Coronary artery (tissue), 2 donors: Measurements from ENCODE around the gene HHAT.
A peak's percentile ranks its signal among the peaks of the same experiment; 100 is the strongest.

Experiments
- DNase-seq: peaks from one replicate; pipeline ENCODE4 v3.0.0-alpha.2; 2017; ENCODE audit warnings: low spot score
- H3K27ac ChIP-seq, 2 donors: fragments of 200-600 bp; sonication (generic); one replicate each; pipeline ENCODE4 v1.5.1; 2016 to 2019
- H3K4me3 ChIP-seq: fragments of 200-600 bp; sonication (generic); 2 replicates; pipeline ENCODE4 v1.5.1; 2016; ENCODE audit warnings: mild to moderate bottlenecking, moderate library complexity
- CTCF ChIP-seq: fragments of 200-600 bp; sonication (generic); IDR thresholded peaks from one replicate; pipeline ENCODE4 v1.5.1; 2019; ENCODE audit warnings: antibody characterized with exemption

The HHAT gene

GRCh38 chr1:210445931-210446330 lies 117.2 kb downstream of the HHAT start:
- DNase-seq = no peak
- H3K27ac ChIP-seq = no peak overlapping the region
- TF ChIP-seq CTCF = no peak
- H3K4me3 ChIP-seq = no peak overlapping the region

GRCh38 chr1:210446479-210446878 lies 117.8 kb downstream of the HHAT start:
- DNase-seq = no peak
- no peak overlapping the region for H3K4me3 ChIP-seq
- H3K27ac ChIP-seq = no peak overlapping the region
- TF ChIP-seq CTCF = no peak

GRCh38 chr1:210447456-210448057 lies 118.9 kb downstream of the HHAT start:
- no peak overlapping the region for H3K27ac ChIP-seq
- H3K4me3 ChIP-seq = no peak overlapping the region
- no peak for DNase-seq
- TF ChIP-seq CTCF = no peak

GRCh38 chr1:210448297-210448892 lies 119.7 kb downstream of the HHAT start:
- peak; percentile 18 for TF ChIP-seq CTCF
- Histone ChIP-seq H3K27ac (no peak overlapping the region), H3K4me3 (no peak overlapping the region)
- no peak for DNase-seq

- DNase-seq = no peak
- H3K27ac ChIP-seq = no peak overlapping the region
- no peak overlapping the region for H3K4me3 ChIP-seq
- TF ChIP-seq CTCF = no peak
Observed at GRCh38 chr1:210455840-210456603, 127.3 kb downstream of the HHAT start.

GRCh38 chr1:210456731-210457255 lies 128.1 kb downstream of the HHAT start:
- Histone ChIP-seq H3K4me3 (no peak overlapping the region), H3K27ac (no peak overlapping the region)
- no peak for TF ChIP-seq CTCF
- DNase-seq = no peak
